ENCODE results near the gene VCX3B. TPM values are rescaled to one million over a fixed set of nuclear protein-coding genes. Genes with fewer than 3 reads are reported as not detected.
A peak's percentile ranks its signal among the peaks of the same experiment; 100 is the strongest.
"Not testable (repeated sequence)": the region's sequence is repeated elsewhere in the genome, so short reads cannot be mapped to it uniquely, and the experiment has no call there.

Gene VCX3B
- total RNA-seq, 6 donors from 2014 or later: 1.3 TPM; not detected in 5

GRCh38 chrX:8432396-8432795 is 32.2 kb upstream of the VCX3B start:
- ATAC-seq (ENCODE audit: low FRiP score in 2 of 2) (no peak), DNase-seq (no peak)
- Histone ChIP-seq H3K36me3 (no peaks in the 10 kb centered on the region), H3K9me3 (no peaks in the 10 kb centered on the region), H3K27me3 (no peaks in the 10 kb centered on the region), H3K4me1 (no peaks in the 10 kb centered on the region), H3K4me3 (no peak overlapping the region), H3K27ac (no peak overlapping the region)
- TF ChIP-seq EP300 (IDR thresholded peaks at IDR 0.05) (no peak), CTCF (IDR thresholded peaks at IDR 0.05) (no peak), POLR2A (IDR thresholded peaks at IDR 0.05) (no peak), POLR2AphosphoS5 (IDR thresholded peaks at IDR 0.05) (no peak)
- WGBS, 2 donors: 73 to 81% methylated on average over 3 of the region's 3 CpGs

GRCh38 chrX:8433109-8434062 is 31.2 kb upstream of the VCX3B start:
- H3K27ac ChIP-seq: no peak overlapping the region
- H3K27me3 ChIP-seq: no peaks in the 10 kb centered on the region
- H3K36me3 ChIP-seq: no peaks in the 10 kb centered on the region
- DNase-seq (no peak), ATAC-seq (ENCODE audit: low FRiP score in 2 of 2) (no peak)
- TF ChIP-seq EP300 (IDR thresholded peaks at IDR 0.05) (no peak), CTCF (IDR thresholded peaks at IDR 0.05) (no peak), POLR2A (IDR thresholded peaks at IDR 0.05) (no peak), POLR2AphosphoS5 (IDR thresholded peaks at IDR 0.05) (no peak)
- no peak overlapping the region for H3K4me3 ChIP-seq
- no peaks in the 10 kb centered on the region for H3K9me3 ChIP-seq
- H3K4me1 ChIP-seq: no peaks in the 10 kb centered on the region
- 72 to 75% methylated on average over 3 of the region's 3 CpGs for WGBS, 2 donors

GRCh38 chrX:8447368-8447767 is 17.3 kb upstream of the VCX3B start:
- no peaks in the 10 kb centered on the region for H3K36me3 ChIP-seq
- no peaks in the 10 kb centered on the region for H3K27me3 ChIP-seq
- WGBS, 2 donors: 66 to 77% methylated on average over 5 of the region's 5 CpGs
- H3K27ac ChIP-seq: no peak overlapping the region
- TF ChIP-seq EP300 (IDR thresholded peaks at IDR 0.05) (no peak), POLR2A (IDR thresholded peaks at IDR 0.05) (no peak), CTCF (IDR thresholded peaks at IDR 0.05) (no peak), POLR2AphosphoS5 (IDR thresholded peaks at IDR 0.05) (no peak)
- no peaks in the 10 kb centered on the region for H3K4me1 ChIP-seq
- no peaks in the 10 kb centered on the region for H3K9me3 ChIP-seq
- ATAC-seq (ENCODE audit: low FRiP score in 2 of 2) (no peak), DNase-seq (no peak)
- no peak overlapping the region for H3K4me3 ChIP-seq

- DNase-seq: peak in 1 of 2 donors; percentile 33
- H3K4me3 ChIP-seq; H3K9me3 ChIP-seq; H3K27me3 ChIP-seq; ATAC-seq (ENCODE audit: low FRiP score in 2 of 2); H3K27ac ChIP-seq; H3K4me1 ChIP-seq; H3K36me3 ChIP-seq: not testable (repeated sequence)
- 95% methylated on average over 20 of the region's 21 CpGs; no CpG with 5 or more reads in 1 of the 2 donors for WGBS, 2 donors
Observed at GRCh38 chrX:8452343-8452742, 12.3 kb upstream of the VCX3B start.

GRCh38 chrX:8453611-8454010 is 11.0 kb upstream of the VCX3B start:
- no peaks in the 10 kb centered on the region for H3K4me1 ChIP-seq
- DNase-seq (no peak), ATAC-seq (ENCODE audit: low FRiP score in 2 of 2) (no peak)
- no peaks in the 10 kb centered on the region for H3K36me3 ChIP-seq
- H3K27ac ChIP-seq: no peak overlapping the region
- 46% methylated on average over 3 of the region's 3 CpGs; no CpG with 5 or more reads in 1 of the 2 donors for WGBS, 2 donors
- TF ChIP-seq POLR2AphosphoS5 (IDR thresholded peaks at IDR 0.05): no peak
- TF ChIP-seq CTCF (IDR thresholded peaks at IDR 0.05): no peak
- no peaks in the 10 kb centered on the region for H3K27me3 ChIP-seq
- no peak overlapping the region for H3K4me3 ChIP-seq
- H3K9me3 ChIP-seq: no peaks in the 10 kb centered on the region

Data from upper lobe of left lung (tissue), 6 donors.